GM12801 (cell line): ENCODE data around the gene PSMC5.

ENCODE experiments used
- TF ChIP-seq, protein P1 (sequence below): IDR thresholded peaks from one replicate; pipeline ENCODE4 v1.5.1; 2011; ENCODE audit warnings: control low read depth; ENCODE audit not compliant: insufficient read length; ENCODE audit errors: extremely low read depth

Gene PSMC5

DNA sequence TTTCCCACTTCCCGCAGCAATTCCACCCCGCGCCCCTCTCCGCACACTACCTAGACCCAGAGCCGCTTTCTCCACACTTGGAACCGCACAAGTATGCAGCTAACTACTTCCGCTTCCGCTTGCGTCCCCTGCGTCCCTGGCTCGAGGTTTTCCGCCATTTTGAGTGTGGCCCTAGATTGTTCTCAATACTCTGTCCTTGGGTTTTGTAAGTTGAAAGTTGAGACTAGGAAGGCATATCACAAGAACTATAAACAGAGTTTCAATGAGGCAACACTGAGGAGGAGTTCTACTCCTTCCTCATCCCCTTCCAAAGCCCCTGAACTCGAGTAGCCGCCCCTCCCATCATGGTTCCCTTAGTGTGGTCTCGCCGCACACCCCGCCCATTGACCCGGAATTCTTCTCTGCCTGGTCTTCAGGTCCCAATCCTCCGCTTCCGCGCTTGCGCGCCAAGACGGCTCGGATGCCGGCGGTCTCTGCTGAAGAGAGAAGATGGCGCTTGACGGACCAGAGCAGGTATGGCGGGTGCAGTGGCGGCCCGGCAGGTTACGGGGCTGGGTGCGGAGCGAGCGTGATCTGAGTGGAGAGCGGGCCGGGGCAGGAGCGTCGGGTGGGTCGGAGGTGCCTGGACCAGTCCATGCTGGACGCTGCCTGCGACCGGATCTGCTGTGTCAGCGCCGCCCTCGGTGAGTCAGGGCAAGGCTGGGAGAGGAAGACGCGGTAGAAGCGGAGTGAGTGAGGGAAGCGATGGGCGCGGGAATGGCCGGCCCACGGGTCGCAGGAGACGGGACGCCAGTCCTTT, at the start of gene PSMC5, which contains the start of gene FTSJ3:
PSMC5 (plus strand) TSS at position 430 of the 799 bp plus-strand sequence; CDS start at position 490, 60 bp downstream.
FTSJ3 (minus strand) TSS at position 662 of the 799 bp plus-strand sequence. CDS start 761 bp downstream, outside the sequence.
- TF ChIP-seq, protein P1, sequence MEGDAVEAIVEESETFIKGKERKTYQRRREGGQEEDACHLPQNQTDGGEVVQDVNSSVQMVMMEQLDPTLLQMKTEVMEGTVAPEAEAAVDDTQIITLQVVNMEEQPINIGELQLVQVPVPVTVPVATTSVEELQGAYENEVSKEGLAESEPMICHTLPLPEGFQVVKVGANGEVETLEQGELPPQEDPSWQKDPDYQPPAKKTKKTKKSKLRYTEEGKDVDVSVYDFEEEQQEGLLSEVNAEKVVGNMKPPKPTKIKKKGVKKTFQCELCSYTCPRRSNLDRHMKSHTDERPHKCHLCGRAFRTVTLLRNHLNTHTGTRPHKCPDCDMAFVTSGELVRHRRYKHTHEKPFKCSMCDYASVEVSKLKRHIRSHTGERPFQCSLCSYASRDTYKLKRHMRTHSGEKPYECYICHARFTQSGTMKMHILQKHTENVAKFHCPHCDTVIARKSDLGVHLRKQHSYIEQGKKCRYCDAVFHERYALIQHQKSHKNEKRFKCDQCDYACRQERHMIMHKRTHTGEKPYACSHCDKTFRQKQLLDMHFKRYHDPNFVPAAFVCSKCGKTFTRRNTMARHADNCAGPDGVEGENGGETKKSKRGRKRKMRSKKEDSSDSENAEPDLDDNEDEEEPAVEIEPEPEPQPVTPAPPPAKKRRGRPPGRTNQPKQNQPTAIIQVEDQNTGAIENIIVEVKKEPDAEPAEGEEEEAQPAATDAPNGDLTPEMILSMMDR: no peak

DNA sequence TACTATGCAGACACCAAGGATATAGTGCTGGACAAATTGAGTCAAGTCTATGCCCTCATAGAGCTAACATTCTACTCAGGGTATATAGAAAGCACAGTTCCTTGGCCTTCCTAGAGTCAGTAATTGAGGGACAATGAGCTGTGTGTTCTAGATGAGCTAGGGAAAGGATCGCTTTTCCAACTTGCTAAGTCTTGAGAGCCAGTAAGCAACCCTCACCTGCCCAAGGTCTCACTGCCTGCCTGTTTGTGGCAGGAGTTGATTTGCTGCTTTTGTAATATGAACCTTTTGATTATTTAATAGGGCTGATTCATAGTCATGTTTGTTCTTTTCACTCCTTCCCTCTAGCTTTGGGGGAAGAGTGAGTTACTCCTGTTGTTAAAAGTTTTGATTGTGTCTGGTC, 46.7 kb upstream of the PSMC5 start:
- TF ChIP-seq, protein P1: no peak

DNA sequence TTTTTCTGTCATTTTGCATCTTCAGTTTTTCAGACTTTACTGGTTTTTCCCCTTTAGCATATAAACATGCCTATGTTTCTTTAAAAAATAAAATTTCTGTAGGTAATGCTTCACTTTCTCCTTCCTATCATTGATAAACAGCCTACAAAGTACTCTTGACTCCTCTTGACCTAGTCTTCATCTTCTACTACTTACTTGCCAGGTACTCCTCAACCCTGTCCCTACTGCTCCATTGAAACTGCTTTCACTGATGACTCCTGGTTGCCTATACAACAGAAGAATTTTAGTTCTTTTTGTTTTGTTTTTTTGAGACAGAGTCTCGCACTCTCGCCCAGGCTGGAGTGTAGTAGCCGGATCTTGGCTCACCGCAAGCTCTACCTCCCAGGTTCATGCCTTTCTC, 46.3 kb upstream of the PSMC5 start:
- TF ChIP-seq, protein P1: no peak

DNA sequence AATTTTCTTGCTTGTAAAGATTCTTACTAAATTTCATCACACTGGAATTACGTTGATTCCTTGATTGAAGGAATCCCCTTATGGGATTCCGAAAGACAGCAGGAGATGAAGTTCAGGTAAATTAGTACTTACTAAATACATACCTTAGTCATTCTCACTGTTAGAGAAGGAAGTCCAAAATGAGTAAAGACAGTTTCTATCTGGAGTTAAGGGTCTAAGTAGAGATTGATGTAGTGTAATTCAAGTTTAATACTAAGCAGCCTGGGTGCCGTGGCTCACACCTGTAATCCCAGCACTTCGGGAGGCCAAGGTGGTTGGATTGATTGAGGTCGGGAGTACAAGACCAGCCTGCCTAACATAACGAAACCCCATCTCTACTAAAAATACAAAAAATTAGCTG, 43.7 kb upstream of the PSMC5 start:
- TF ChIP-seq, protein P1: no peak

DNA sequence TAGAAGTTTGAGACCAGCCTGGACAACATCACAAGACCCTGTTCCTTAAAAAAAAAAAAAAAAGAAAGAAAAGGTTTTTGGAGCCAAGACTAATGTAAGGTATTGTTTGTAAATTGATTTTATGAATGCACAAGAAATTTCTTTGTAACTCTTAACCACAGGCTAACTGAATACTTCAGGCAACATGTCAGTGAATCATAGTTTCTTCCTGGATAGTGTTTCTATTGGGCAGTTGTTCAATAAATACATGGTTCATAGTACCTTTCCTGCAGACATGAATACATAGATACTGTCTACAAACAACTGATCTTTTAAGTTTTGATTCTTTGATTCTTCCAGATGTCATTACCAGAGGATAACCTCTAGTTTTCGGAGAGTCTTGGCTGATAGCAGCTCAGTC, 41.7 kb upstream of the PSMC5 start:
- TF ChIP-seq, protein P1: no peak

DNA sequence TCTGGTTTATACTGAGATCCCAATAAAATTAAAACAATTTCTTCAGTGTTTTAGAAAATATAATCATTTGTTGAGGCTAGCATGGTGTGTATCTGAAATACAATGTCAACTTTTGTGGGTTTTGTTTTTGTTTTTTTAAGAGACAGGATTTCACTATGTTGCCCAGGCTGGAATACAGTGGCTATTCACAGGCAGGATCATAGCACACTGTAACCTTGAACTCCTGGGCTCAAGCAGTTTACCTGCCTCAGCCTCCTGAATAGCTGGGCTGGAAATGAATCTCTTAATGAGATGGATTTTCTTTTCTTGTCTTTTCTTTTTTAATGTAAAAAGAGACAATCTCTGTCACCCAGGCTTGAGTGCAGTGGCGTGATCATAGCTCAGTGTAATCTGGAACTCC, 41.1 kb upstream of the PSMC5 start:
- TF ChIP-seq, protein P1: no peak

DNA sequence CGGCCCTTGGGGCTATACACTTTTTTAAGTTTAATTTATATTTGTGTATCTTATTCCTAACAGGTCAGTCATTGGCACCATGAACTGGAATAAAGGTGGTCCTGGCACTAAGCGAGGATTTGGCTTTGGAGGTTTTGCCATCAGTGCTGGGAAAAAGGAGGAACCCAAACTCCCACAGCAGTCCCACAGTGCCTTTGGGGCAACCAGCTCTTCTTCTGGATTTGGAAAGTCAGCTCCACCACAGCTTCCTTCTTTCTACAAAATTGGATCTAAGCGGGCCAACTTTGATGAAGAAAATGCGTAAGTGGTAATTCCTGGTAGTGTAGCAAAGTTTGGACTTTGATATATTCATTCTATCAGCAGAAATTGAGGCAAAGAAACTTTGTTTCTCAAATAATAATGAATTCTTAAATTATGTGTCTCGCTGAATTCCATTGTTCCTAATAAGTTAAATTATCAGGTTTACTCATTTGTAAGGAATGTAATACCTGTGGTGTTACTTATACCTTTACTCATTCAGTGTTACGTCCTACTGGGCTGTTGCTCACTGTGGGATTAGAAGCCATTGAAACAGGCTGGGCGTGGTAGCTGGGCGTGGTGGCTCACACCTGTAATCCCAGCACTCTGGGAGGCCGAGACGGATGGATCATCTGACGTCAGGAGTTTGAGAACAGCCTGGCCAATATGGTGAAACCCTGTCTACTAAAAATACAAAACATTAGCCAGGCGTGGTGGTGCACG, 40.1 kb upstream of the PSMC5 start:
- TF ChIP-seq, protein P1: no peak
